ENCODE measurements around the gene FAM76A. TPM values are rescaled to one million over a fixed set of nuclear protein-coding genes. Genes with fewer than 3 reads are reported as not detected.
"Not testable (repeated sequence)": the region's sequence is repeated elsewhere in the genome, so short reads cannot be mapped to it uniquely, and the experiment has no call there.

FAM76A gene
- total and polyA plus RNA-seq, 3 donors from 2014 or later, result 22.6 to 26.6 (median 23.0) TPM

- WGBS, 2 donors, result 49 to 60% methylated on average over 4 of the region's 4 CpGs
- no peaks in the 10 kb centered on the region for H3K36me3 ChIP-seq (ENCODE audit: low read depth, missing control alignments)
- no peaks in the 10 kb centered on the region for H3K27me3 ChIP-seq
- no peak overlapping the region for H3K4me3 ChIP-seq
- H3K4me1 ChIP-seq, result peaks cover 3% of the 10 kb centered on the region
- intact Hi-C loops (cut with DNase I; ENCODE audit: low total_unique reads), result no loop called here
- H3K27ac ChIP-seq, result no peak overlapping the region
- no peaks in the 10 kb centered on the region for H3K9me3 ChIP-seq
- DNase-seq, result no peak
- no peak for TF ChIP-seq CTCF (IDR thresholded peaks at IDR 0.05)
- TF ChIP-seq POLR2A (IDR thresholded peaks at IDR 0.05), result no peak
Measured at GRCh38 chr1:27689423-27690173, 36.2 kb upstream of the FAM76A start.

DNA sequence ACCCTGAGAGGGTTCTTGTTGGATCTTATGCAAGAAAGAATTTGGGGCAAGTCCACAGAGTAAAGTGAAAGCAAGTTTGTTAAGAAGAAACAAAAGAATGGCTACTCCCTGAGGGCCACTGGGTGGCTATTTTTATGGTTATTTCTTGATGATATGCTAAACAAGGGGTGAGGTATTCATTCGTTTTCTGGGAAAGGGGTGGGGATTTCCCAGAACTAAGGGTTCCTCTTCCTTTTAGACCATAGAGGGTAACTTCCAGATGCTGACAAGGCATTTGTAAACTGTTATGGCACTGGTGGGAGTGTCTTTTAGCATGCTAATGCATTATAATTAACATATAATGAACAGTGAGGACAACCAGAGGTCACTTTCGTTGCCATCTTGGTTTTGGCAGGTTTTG, 35.6 kb upstream of the FAM76A start:
- 66 to 77% methylated on average over 2 of the region's 2 CpGs for WGBS, 2 donors
- no peak overlapping the region for H3K4me3 ChIP-seq
- H3K36me3 ChIP-seq (ENCODE audit: low read depth, missing control alignments), result no peaks in the 10 kb centered on the region
- no peak for DNase-seq
- no peaks in the 10 kb centered on the region for H3K9me3 ChIP-seq
- H3K27me3 ChIP-seq, result no peaks in the 10 kb centered on the region
- peaks cover 3% of the 10 kb centered on the region for H3K4me1 ChIP-seq
- TF ChIP-seq CTCF (IDR thresholded peaks at IDR 0.05) (no peak), POLR2A (IDR thresholded peaks at IDR 0.05) (no peak)
- intact Hi-C loops (cut with DNase I; ENCODE audit: low total_unique reads), result no loop called here
- H3K27ac ChIP-seq, result no peak overlapping the region

DNA sequence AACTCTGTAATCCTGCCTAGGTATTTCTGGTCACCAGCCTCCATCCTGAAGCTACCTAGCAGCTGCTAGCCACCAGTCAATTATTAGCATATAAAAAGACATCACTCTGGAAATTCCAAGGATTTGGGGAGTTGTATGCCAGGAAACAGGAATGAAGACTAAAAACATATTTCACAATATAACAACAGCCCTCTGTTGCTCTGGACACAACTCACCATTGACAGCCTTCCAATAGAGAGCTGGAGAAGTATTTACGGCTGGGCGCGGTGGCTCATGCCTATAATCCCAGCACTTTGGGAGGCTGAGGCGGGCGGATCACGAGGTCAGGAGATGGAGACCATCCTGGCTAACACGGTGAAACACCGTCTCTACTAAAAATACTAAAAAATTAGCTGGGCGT, 28.9 kb upstream of the FAM76A start:
- intact Hi-C loops (cut with DNase I; ENCODE audit: low total_unique reads), result not testable (repeated sequence)
- WGBS, 2 donors, result 83 to 85% methylated on average over 9 of the region's 9 CpGs

GRCh38 chr1:27704958-27705357, 20.8 kb upstream of the FAM76A start:
- Histone ChIP-seq H3K4me1 (no peaks in the 10 kb centered on the region), H3K36me3 (ENCODE audit: low read depth, missing control alignments) (no peaks in the 10 kb centered on the region), H3K27ac (no peak overlapping the region), H3K4me3 (no peak overlapping the region), H3K27me3 (no peaks in the 10 kb centered on the region), H3K9me3 (no peaks in the 10 kb centered on the region)
- no peak for DNase-seq
- 82 to 85% methylated on average over 4 of the region's 4 CpGs for WGBS, 2 donors
- TF ChIP-seq POLR2A (IDR thresholded peaks at IDR 0.05) (no peak), CTCF (IDR thresholded peaks at IDR 0.05) (no peak)
- intact Hi-C loops (cut with DNase I; ENCODE audit: low total_unique reads), result no loop called here

More for the DNA sequence above, 28.9 kb upstream of the FAM76A start:
- H3K36me3 ChIP-seq (ENCODE audit: low read depth, missing control alignments); H3K4me1 ChIP-seq; H3K4me3 ChIP-seq; H3K27me3 ChIP-seq; DNase-seq; H3K9me3 ChIP-seq; H3K27ac ChIP-seq: not testable (repeated sequence)

GRCh38 chr1:27705545-27705944, 20.2 kb upstream of the FAM76A start:
- Histone ChIP-seq H3K4me3 (no peak overlapping the region), H3K36me3 (ENCODE audit: low read depth, missing control alignments) (no peaks in the 10 kb centered on the region), H3K9me3 (no peaks in the 10 kb centered on the region), H3K27me3 (no peaks in the 10 kb centered on the region), H3K4me1 (no peaks in the 10 kb centered on the region), H3K27ac (no peak overlapping the region)
- intact Hi-C loops (cut with DNase I; ENCODE audit: low total_unique reads), result no loop called here
- no peak for TF ChIP-seq POLR2A (IDR thresholded peaks at IDR 0.05)
- WGBS, 2 donors, result 84 to 88% methylated on average over 2 of the region's 2 CpGs
- no peak for DNase-seq

- no peak for DNase-seq
- TF ChIP-seq POLR2A (IDR thresholded peaks at IDR 0.05) (no peak), CTCF (IDR thresholded peaks at IDR 0.05) (no peak)
- Histone ChIP-seq H3K9me3 (no peaks in the 10 kb centered on the region), H3K36me3 (ENCODE audit: low read depth, missing control alignments) (no peaks in the 10 kb centered on the region), H3K27me3 (no peaks in the 10 kb centered on the region), H3K27ac (no peak overlapping the region), H3K4me3 (no peak overlapping the region), H3K4me1 (no peaks in the 10 kb centered on the region)
- intact Hi-C loops (cut with DNase I; ENCODE audit: low total_unique reads), result no loop called here
- 90 to 100% methylated on average over 2 of the region's 2 CpGs for WGBS, 2 donors
Measured at GRCh38 chr1:27710574-27710973, 15.2 kb upstream of the FAM76A start.

All from testis (tissue), 3 donors.